ENCODE results near the gene TUBB2B.

DNA sequence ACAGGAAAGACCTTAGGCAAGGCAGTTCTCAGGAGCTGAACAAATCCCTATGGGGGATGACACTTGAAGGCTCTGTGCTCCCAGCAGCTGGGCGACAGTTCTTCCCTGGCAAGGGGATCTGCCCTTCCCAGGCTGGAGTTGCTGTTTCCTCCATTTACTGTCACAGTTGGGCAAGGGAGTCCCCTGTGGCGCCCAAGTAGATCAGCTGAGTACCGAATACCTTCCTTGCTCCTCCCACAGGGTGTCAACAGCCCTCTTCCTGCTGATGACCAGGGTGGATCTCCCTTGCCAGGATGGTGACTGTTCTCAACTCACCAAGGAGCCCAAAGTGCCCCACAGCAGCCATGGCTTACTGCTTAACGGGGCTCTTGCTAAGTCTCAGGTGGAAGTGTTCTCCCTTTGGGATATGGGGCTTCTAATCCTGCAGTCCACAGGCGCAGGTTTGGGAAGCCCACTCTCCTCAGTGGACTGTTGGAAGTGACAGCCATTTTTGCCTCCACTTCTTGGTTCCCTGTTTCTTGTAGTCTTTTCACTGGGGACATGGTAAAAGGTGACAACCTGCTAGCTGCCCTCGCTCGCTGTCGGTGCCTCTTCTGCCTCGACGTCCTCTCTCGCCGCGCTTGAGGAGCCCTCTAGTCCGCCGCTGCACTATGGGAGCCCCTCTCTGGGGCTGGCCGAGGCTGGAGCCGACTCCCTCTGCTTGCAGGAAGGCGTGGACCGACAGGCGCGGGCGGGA, 25.6 kb upstream of the TUBB2B start:
- no peak for TF ChIP-seq POLR2A (IDR thresholded peaks at IDR 0.05; ENCODE audit: low read depth, low read length)
- no peak for TF ChIP-seq TAF1 (IDR thresholded peaks at IDR 0.05; ENCODE audit: borderline replicate concordance, low read depth, low read length)
- TF ChIP-seq POLR2AphosphoS5 (IDR thresholded peaks at IDR 0.05; ENCODE audit: low read depth, low read length): no peak

Measured in GM12892 (cell line).